ENCODE data around the gene PRKCE. TPM values are rescaled to one million over a fixed set of nuclear protein-coding genes. Genes with fewer than 3 reads are reported as not detected.

Gene PRKCE
- total RNA-seq, 1 experiment from 2014 or later, result 14.0 TPM

DNA sequence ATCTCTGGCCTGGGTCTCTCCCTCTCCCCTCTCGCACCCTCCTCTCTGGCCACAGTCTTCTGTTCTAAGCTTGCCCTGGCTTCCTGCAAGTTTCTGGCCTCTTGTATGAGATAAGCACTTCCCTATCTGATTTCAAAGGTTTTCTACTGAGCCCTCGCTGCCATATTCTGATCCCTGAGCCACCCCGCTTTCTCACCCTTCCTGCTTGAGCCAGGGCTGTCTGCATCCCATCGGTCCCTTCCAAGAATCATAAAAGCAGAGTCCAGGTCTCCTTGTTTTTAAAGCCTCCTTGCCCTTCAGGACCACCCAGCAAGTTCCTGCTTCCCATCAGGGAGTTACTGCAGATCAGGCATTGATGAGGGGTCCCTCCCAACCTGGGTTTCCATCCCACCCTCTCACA, 110.2 kb downstream of the PRKCE start:
- ChIA-PET CTCF (interaction anchor here (0.7 kb wide), 1 partner anchor 28 kb away, joined by 4 read pairs; no protein-coding TSS in a partner anchor), POLR2A (interaction anchor here (1.0 kb wide), 1 partner anchor 34 kb away, joined by 5 read pairs; no protein-coding TSS in a partner anchor)
- Histone ChIP-seq H3K27me3 (ENCODE audit: control insufficient read depth, insufficient read depth, low read length) (no peaks in the 10 kb centered on the region), H3K27ac (ENCODE audit: low read length) (no peak overlapping the region), H3K4me3 (ENCODE audit: low read depth in 2 of 2, low read length in 2 of 2) (no peak overlapping the region), H3K36me3 (ENCODE audit: control insufficient read depth, insufficient read depth, low read length) (no peaks in the 10 kb centered on the region), H3K9me3 (ENCODE audit: control insufficient read depth, insufficient read depth, low read depth, low read length) (no peaks in the 10 kb centered on the region), H3K4me1 (ENCODE audit: control insufficient read depth, insufficient read depth, low read length) (no peaks in the 10 kb centered on the region)
- no TSS peak for BruUV-seq (replicated peaks)
- intact Hi-C loops (cut with micrococcal nuclease; ENCODE audit: unreplicated experiment), result no loop called here
- in situ Hi-C loops (cut with HindIII; ENCODE audit: low pct_unique_long_range_greater_than_20kb, low sequenced_read_pairs), result no loop called here
- TF ChIP-seq REST (IDR thresholded peaks at IDR 0.05; ENCODE audit: insufficient read depth in 1 of 2, low read depth in 2 of 2, low read length in 1 of 2), result no peak
- TF ChIP-seq TCF7L2 (IDR thresholded peaks at IDR 0.05; ENCODE audit: low read depth, low read length), result no peak
- no peak for TF ChIP-seq SIN3A (IDR thresholded peaks at IDR 0.05; ENCODE audit: borderline replicate concordance, insufficient read depth, low read depth, low read length)
- TF ChIP-seq CTCF (IDR thresholded peaks at IDR 0.05), result no peak
- TF ChIP-seq POLR2AphosphoS5 (IDR thresholded peaks at IDR 0.05; ENCODE audit: low read depth, low read length), result no peak
- ATAC-seq, result no peak
- DNase-seq (ENCODE audit: low read depth, low spot score), result no peak

DNA sequence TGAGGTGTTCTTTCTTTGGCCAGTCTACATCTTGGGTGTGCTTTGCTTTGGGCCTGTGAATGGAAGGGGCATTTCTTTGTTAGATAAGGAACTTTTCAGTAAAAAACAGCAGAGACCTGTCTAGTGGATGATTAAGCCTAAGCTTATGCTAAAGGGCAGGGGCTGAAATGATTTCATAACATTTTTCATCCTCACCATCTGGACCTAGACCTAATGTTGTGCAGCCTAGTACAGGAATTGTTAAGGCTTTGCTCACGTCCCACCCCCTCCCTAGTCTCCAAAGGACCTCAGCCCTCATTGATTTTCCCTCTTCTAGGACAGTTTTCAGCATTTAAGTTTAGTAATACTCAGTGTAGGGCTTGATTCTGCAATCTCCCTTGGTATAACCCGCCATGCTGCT, 111.8 kb downstream of the PRKCE start:
- no peaks in the 10 kb centered on the region for H3K9me3 ChIP-seq (ENCODE audit: control insufficient read depth, insufficient read depth, low read depth, low read length)
- H3K4me1 ChIP-seq (ENCODE audit: control insufficient read depth, insufficient read depth, low read length), result no peaks in the 10 kb centered on the region
- no peak overlapping the region for H3K27ac ChIP-seq (ENCODE audit: low read length)
- no peaks in the 10 kb centered on the region for H3K27me3 ChIP-seq (ENCODE audit: control insufficient read depth, insufficient read depth, low read length)
- BruUV-seq (replicated peaks), result no TSS peak
- CTCF ChIA-PET, result no interaction called here
- in situ Hi-C loops (cut with HindIII; ENCODE audit: low pct_unique_long_range_greater_than_20kb, low sequenced_read_pairs) (no loop called here), intact Hi-C loops (cut with micrococcal nuclease; ENCODE audit: unreplicated experiment) (no loop called here)
- DNase-seq (ENCODE audit: low read depth, low spot score) (no peak), ATAC-seq (no peak)
- no peak overlapping the region for H3K4me3 ChIP-seq (ENCODE audit: low read depth in 2 of 2, low read length in 2 of 2)
- no peaks in the 10 kb centered on the region for H3K36me3 ChIP-seq (ENCODE audit: control insufficient read depth, insufficient read depth, low read length)
- no peak for TF ChIP-seq CTCF (IDR thresholded peaks at IDR 0.05)
- no peak for TF ChIP-seq POLR2AphosphoS5 (IDR thresholded peaks at IDR 0.05; ENCODE audit: low read depth, low read length)
- no peak for TF ChIP-seq SIN3A (IDR thresholded peaks at IDR 0.05; ENCODE audit: borderline replicate concordance, insufficient read depth, low read depth, low read length)
- no peak for TF ChIP-seq REST (IDR thresholded peaks at IDR 0.05; ENCODE audit: insufficient read depth in 1 of 2, low read depth in 2 of 2, low read length in 1 of 2)
- no peak for TF ChIP-seq TCF7L2 (IDR thresholded peaks at IDR 0.05; ENCODE audit: low read depth, low read length)
- POLR2A ChIA-PET, result no interaction called here
